Skeletal muscle satellite cell (primary cell): ENCODE results near the gene MAPK8.

ENCODE experiments used
- H3K27me3 ChIP-seq: 2 replicates; pipeline ENCODE4 v1.7.0; 2013; ENCODE audit warnings: low read length; ENCODE audit not compliant: control insufficient read depth, insufficient read depth
- H3K36me3 ChIP-seq: 2 replicates; pipeline ENCODE4 v1.7.0; 2013; ENCODE audit warnings: mild to moderate bottlenecking, control low read depth, low read length; ENCODE audit not compliant: insufficient read depth
- H3K4me1 ChIP-seq: 2 replicates; pipeline ENCODE4 v1.7.0; 2013; ENCODE audit warnings: low read length; ENCODE audit not compliant: control insufficient read depth, insufficient read depth
- H3K4me2 ChIP-seq: 2 replicates; pipeline ENCODE4 v1.7.0; 2013; ENCODE audit warnings: mild to moderate bottlenecking, low read length
- H3K4me3 ChIP-seq: 2 replicates; pipeline ENCODE4 v1.7.0; 2013; ENCODE audit warnings: low read length
- H3K9ac ChIP-seq: 2 replicates; pipeline ENCODE4 v1.7.0; 2013; ENCODE audit warnings: mild to moderate bottlenecking, low read depth, low read length, moderate library complexity
- H3K9me3 ChIP-seq: replicated peaks from 2 replicates; pipeline ENCODE4 v1.7.0; 2013; ENCODE audit warnings: mild to moderate bottlenecking, control low read depth, low read length

Gene MAPK8

GRCh38 chr10:48364659-48365405, 58.4 kb downstream of the MAPK8 start:
- Histone ChIP-seq H3K9ac (peak overlapping the region; percentile 17), H3K4me1 (peaks cover 34% of the 10 kb centered on the region), H3K4me3 (no peak overlapping the region), H3K27me3 (no peaks in the 10 kb centered on the region), H3K36me3 (no peaks in the 10 kb centered on the region), H3K9me3 (no peaks in the 10 kb centered on the region), H3K4me2 (peak overlapping the region; percentile 44)

DNA sequence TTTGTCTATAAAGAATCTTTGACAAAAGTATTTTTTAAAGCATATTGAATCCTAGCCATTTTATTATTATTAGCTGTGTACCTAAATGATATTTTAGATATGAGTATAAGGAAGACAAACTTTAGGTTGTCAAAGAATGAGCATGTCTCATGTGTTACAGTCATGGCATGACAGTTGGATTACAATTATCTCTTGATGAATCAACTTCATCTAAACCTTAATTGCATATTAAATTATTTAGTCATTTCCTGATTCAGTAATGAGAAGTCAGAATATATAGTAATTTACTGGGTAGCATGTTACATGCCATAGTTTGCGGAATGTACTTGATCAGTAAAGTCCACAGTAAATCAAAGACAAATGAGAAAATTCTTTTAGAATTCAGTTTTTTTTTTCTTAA, 59.2 kb downstream of the MAPK8 start:
- Histone ChIP-seq H3K36me3 (no peaks in the 10 kb centered on the region), H3K4me3 (no peak overlapping the region), H3K4me2 (peak overlapping the region; percentile 44), H3K27me3 (no peaks in the 10 kb centered on the region), H3K9me3 (no peaks in the 10 kb centered on the region), H3K4me1 (peaks cover 34% of the 10 kb centered on the region), H3K9ac (no peak overlapping the region)

- H3K9me3 ChIP-seq = no peaks in the 10 kb centered on the region
- H3K36me3 ChIP-seq = no peaks in the 10 kb centered on the region
- H3K27me3 ChIP-seq = no peaks in the 10 kb centered on the region
Observed at GRCh38 chr10:48366261-48366660, 59.8 kb downstream of the MAPK8 start.

GRCh38 chr10:48369501-48369900, 63.0 kb downstream of the MAPK8 start:
- Histone ChIP-seq H3K36me3 (no peaks in the 10 kb centered on the region), H3K9ac (no peak overlapping the region), H3K4me2 (no peak overlapping the region), H3K27me3 (no peaks in the 10 kb centered on the region), H3K4me1 (peaks cover 19% of the 10 kb centered on the region), H3K9me3 (no peaks in the 10 kb centered on the region), H3K4me3 (no peak overlapping the region)

More at GRCh38 chr10:48366261-48366660, 59.8 kb downstream of the MAPK8 start:
- no peak overlapping the region for H3K4me2 ChIP-seq
- peaks cover 32% of the 10 kb centered on the region for H3K4me1 ChIP-seq
- no peak overlapping the region for H3K9ac ChIP-seq
- H3K4me3 ChIP-seq = no peak overlapping the region

DNA sequence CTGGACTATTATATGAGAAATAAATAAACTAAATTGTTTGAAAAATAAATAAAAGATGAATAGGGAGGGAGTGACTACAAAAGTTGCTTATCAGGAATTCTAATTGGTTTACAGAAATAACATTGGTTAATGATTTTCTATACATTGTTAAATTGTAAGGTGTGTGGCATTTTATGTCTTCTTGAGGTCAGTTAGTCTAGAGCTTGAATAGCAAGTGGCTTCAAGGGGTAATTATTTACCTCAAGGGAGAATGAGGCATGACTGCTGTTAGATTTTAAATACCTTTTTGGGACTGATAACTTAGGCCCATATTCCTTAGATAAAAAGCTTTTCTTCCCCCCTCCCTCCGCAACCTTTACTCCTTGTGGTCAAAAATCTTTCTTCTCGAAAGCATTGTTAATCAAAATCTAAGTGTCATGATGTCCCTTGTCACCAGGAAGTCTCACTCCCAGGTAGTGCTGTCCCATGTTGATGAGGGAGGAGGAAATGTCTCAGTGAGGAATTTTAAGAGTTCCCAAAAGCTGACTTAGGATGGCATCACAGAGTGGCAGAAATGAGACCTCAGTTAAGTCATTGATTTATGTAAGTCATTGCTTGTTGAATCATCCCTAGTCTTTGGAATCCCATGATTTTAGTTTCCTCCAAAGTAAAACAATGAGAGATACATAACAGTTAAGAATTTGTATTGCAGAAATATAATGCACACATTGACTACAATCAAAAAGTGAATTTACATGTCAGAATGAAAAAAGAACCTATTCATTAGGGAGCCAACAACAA, 71.5 kb downstream of the MAPK8 start:
- no peak overlapping the region for H3K9ac ChIP-seq
- H3K9me3 ChIP-seq = no peaks in the 10 kb centered on the region
- H3K4me1 ChIP-seq = peaks cover 2% of the 10 kb centered on the region
- no peak overlapping the region for H3K4me2 ChIP-seq
- no peaks in the 10 kb centered on the region for H3K36me3 ChIP-seq
- no peaks in the 10 kb centered on the region for H3K27me3 ChIP-seq
- no peak overlapping the region for H3K4me3 ChIP-seq

DNA sequence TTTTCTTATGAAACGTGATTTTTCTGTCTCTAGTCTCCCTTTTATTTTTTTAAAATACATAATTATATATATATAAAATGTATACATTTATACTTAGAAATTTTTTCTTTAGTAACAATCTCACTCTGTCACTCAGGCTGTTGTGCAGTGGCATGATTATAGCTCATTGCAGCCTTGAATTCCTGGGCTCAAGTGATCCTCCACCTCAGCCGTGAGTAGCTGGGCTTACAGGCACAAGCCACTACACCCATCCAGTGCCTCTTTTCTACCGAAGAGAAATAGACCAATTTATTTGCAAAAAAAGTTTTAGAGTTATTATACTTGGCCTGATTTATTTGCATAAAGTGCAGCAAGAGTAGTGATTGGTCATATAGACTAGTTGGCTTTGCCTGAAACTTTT, 72.2 kb downstream of the MAPK8 start:
- Histone ChIP-seq H3K4me3 (no peak overlapping the region), H3K36me3 (no peaks in the 10 kb centered on the region), H3K27me3 (no peaks in the 10 kb centered on the region), H3K4me1 (peaks cover 2% of the 10 kb centered on the region), H3K9ac (no peak overlapping the region), H3K9me3 (no peaks in the 10 kb centered on the region), H3K4me2 (no peak overlapping the region)

- H3K4me2 ChIP-seq = no peak overlapping the region
- H3K4me1 ChIP-seq = peaks cover 13% of the 10 kb centered on the region
- no peaks in the 10 kb centered on the region for H3K9me3 ChIP-seq
- H3K27me3 ChIP-seq = no peaks in the 10 kb centered on the region
- no peak overlapping the region for H3K9ac ChIP-seq
- no peak overlapping the region for H3K4me3 ChIP-seq
- no peaks in the 10 kb centered on the region for H3K36me3 ChIP-seq
Observed at GRCh38 chr10:48381971-48382370, 75.5 kb downstream of the MAPK8 start.

DNA sequence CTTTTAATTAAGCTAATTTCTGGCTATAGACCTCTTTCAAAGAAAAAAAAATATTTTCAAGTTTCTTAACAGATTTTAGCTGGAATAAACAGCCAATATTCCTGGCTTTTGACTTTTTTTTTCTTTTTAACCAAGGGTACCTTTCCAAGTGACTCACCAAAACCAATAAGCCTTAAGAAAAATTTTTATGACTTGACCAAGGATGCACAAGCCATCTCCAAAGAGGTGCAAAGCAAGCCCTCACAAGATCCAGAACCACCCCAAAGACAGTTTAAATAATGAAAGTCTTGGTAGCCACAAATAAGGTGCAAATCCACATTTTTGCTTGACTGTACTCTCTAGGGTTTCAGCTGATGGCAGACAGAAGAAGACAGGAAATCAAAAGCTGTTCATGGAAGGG, 76.5 kb downstream of the MAPK8 start:
- Histone ChIP-seq H3K9me3 (no peaks in the 10 kb centered on the region), H3K36me3 (no peaks in the 10 kb centered on the region), H3K27me3 (no peaks in the 10 kb centered on the region), H3K9ac (no peak overlapping the region), H3K4me2 (no peak overlapping the region), H3K4me1 (peaks cover 12% of the 10 kb centered on the region), H3K4me3 (no peak overlapping the region)

GRCh38 chr10:48383393-48383792, 76.9 kb downstream of the MAPK8 start:
- no peak overlapping the region for H3K4me3 ChIP-seq
- H3K9me3 ChIP-seq = no peaks in the 10 kb centered on the region
- no peaks in the 10 kb centered on the region for H3K27me3 ChIP-seq
- no peaks in the 10 kb centered on the region for H3K36me3 ChIP-seq
- H3K4me2 ChIP-seq = no peak overlapping the region
- H3K9ac ChIP-seq = no peak overlapping the region
- peaks cover 11% of the 10 kb centered on the region for H3K4me1 ChIP-seq

DNA sequence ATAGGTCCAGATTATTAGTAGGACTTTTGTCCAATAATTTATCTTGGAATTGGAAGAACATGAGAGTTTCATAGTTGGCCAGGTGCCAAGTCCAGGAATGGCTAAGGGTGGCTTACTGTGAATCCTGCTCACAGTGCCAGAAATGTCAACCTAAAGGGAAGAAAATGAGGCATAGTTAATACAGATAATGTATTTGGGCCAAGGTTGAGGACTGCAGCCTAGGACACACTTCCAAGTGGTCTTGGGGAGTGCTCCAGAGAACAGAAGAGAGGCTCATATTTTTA, 78.2 kb downstream of the MAPK8 start:
- no peak overlapping the region for H3K9ac ChIP-seq
- H3K36me3 ChIP-seq = no peaks in the 10 kb centered on the region
- no peaks in the 10 kb centered on the region for H3K9me3 ChIP-seq
- no peaks in the 10 kb centered on the region for H3K27me3 ChIP-seq
- H3K4me3 ChIP-seq = no peak overlapping the region
- peaks cover 11% of the 10 kb centered on the region for H3K4me1 ChIP-seq
- no peak overlapping the region for H3K4me2 ChIP-seq

- H3K27me3 ChIP-seq = no peaks in the 10 kb centered on the region
- no peaks in the 10 kb centered on the region for H3K36me3 ChIP-seq
- H3K4me3 ChIP-seq = no peak overlapping the region
- peaks cover 25% of the 10 kb centered on the region for H3K4me1 ChIP-seq
- H3K9me3 ChIP-seq = no peaks in the 10 kb centered on the region
- no peak overlapping the region for H3K4me2 ChIP-seq
- H3K9ac ChIP-seq = no peak overlapping the region
Observed at GRCh38 chr10:48389272-48389671, 82.8 kb downstream of the MAPK8 start.
